NCI-H2107 treated with DMSO at 0.1 percent for 48 hours (cell line): ENCODE measurements around the gene APBB2.

Experiments
- DNase-seq: peaks from one replicate; lab custom pipeline; 2025; ENCODE audit not compliant: unreplicated experiment; lab: John Stamatoyannopoulos, UW

The APBB2 gene

GRCh38 chr4:41142376-41143310 is 71.7 kb downstream of the APBB2 start:
- no peak for DNase-seq

GRCh38 chr4:41141900-41142299 is 72.4 kb downstream of the APBB2 start:
- DNase-seq = no peak

DNA sequence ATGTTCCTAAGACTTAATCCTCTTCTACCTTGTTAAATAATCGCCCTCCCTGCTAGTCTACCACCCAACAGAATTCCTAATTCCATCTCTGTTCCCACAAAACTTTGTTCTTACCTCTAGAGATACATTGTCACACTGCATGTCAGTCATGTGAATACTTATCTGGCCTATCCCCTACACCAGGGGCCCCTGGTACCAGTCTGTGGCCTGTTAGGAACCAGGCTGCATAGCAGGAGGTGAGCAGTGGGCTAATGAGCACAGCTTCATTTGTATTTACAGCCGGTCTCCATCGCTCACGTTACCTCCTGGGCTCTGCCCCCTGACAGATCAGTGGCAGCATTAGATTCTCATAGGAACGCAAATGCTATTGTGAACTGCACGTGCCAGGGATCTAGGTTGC is 73.9 kb downstream of the APBB2 start:
- DNase-seq = no peak

GRCh38 chr4:41137879-41138278 is 76.5 kb downstream of the APBB2 start:
- DNase-seq = no peak

GRCh38 chr4:41136456-41136855 is 77.9 kb downstream of the APBB2 start:
- no peak for DNase-seq

GRCh38 chr4:41135801-41136200 is 78.5 kb downstream of the APBB2 start:
- DNase-seq = no peak

DNA sequence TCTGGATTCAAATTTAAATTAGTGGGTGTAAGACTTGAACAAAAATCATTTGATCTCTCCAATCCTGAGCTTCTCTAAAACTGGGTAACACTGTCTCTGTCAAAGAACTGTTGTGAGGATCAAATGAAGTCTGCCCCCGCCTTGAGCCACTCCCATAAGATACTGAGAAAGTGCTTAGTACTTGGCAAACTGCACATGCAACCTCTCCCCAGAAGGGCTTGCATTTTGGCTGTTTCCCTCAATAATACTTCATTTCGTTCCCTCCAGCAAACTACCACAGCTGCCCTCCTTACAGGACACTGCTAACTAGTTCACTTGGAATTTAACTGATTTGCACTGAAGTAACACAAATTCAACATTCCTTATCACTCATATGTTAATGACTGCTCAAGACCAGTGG is 79.8 kb downstream of the APBB2 start:
- no peak for DNase-seq

GRCh38 chr4:41133454-41134018 is 80.8 kb downstream of the APBB2 start:
- no peak for DNase-seq

DNA sequence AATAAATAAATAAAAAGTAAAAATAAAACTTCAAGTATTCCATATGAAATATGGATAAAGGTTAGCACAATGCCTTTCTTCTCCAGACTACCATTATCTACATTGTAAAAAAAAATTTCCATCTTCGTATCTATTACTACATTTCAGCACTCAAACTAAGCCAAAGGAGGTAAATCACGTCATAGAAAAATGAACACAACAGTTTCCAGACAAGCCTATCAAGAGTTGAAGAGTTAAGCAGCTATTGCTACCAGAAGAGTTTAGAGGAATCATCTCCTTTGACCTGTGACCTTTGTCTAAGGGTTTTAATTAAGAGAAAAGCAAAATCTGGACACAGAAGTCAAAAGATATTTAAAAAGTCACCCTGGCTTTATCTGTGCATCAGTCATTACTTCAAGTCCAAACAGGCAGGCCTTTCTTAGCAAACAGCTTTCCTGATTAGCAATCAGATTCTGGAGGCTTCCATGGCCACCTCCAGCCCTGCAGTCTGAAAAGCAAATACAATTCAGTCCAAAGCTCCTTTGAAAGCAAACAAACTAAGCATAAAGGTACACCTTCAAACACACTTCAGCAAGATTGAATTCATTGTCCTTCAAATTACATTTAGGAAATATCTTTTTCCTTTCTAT is 82.2 kb downstream of the APBB2 start:
- no peak for DNase-seq

DNA sequence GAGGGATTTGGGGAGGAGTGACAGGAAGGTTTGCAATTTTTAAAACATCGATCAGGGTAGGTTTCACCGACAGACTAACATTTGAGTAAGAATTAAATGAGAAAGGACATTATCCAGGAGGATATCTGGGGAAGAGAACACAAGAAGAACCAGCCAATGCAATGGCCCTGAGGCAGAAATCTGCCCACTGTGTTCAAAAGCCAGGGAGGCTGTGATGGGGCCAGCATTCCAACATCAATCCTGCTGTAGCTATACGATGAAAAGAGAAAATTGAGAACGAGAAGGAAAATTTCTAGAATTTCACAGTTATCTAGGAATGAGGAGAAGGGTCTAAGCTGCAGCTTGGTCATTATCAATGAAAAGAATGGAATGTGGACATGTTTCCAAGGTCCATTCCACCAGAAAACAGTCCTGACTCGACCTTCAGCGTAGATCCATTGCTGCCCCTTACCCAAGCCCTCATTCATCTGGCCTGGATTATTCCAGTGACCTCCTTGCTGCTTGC is 84.4 kb downstream of the APBB2 start:
- no peak for DNase-seq

DNA sequence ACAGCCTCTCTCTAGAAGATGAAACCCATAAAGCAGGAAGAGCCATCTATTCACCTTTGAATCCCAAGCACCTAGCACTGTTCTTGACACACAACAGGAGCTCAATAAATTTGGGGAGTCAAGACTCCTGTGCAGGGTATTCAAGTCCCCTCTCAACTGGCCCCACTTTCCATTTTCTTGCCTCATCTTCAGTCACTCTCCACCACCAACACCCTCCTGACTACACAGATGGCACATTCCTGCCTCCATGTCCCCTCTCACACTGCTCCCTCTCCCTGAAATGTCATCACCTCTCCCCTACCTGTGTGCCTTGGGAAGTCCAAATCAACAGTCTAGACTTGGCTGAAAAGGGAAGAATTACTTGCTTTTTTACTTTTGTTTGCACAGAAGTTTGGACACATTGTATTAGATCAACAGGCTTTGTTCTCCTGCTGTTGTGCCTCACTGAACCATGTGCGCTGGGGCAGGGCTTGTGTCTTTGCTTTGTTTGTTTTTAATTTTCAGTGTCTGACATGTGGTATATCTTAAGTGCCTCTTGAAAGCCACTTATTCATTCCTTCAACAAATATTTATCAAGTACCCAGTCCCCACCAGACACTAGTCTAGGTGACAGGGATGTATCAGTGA is 85.1 kb downstream of the APBB2 start:
- DNase-seq = no peak

- no peak for DNase-seq
Observed at GRCh38 chr4:41125558-41126311, 88.6 kb downstream of the APBB2 start.

- DNase-seq = no peak
Observed at GRCh38 chr4:41124916-41125548, 89.3 kb downstream of the APBB2 start.

DNA sequence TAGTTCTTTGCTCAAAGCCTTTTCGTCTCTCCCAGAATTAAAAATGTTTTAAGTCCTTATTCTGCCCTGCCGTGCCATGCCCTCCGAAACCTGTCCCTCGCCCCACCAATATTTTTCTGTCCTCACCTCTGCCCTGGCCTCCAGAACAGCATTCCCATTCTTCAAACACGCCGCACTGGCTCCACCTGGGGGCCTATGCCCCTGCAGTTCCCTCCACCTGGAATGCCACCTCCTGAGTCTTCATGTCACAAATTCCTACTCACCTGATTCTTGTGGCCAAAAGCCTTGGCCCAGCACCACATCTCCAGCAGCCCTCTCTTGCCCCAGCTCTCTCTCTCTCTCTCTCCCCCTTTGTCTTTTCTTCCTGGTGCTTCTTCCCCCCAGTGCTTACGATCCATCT is 91.6 kb downstream of the APBB2 start:
- no peak for DNase-seq

- DNase-seq = no peak
Observed at GRCh38 chr4:41122309-41122708, 92.0 kb downstream of the APBB2 start.

- DNase-seq = no peak
Observed at GRCh38 chr4:41121906-41122305, 92.4 kb downstream of the APBB2 start.

- DNase-seq = no peak
Observed at GRCh38 chr4:41120297-41121217, 93.8 kb downstream of the APBB2 start.

DNA sequence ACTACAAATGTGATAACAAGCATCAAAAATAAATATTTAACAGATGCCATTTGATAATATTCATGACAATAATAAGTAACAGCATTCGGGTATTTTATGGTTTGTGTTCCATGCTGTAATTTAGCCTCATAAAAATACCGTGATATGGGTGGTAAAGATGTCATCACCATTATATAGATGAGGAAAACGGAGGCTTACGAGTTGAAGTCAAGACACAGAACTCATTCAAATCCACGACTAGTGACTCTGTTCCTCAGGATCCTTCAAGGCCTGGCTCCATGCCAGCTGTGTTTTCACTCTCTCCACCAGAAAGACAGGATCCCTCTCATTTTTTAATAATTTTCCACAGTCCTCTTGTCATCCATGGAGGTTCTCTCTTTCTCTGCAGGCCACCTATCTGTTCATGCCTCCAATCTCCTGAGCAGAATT is 94.5 kb downstream of the APBB2 start:
- no peak for DNase-seq

DNA sequence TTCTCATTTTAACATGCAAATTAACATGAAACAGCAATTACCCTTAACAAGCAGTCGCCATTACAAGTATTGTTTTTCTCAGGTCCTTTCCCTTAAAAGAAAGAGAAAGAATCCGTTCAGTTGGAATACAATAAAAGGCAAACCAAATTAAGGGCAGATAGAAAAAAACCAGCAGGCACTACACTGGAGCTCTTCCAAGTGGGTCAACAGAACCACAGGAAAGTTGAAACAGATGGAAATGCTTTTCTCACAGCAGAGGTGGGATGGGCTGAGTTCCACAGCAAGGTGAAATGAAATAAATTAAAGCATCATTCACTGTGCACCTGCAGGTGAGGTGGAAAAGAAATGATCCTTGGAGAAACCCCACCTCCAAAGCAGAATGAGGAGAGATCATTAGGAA is 102.6 kb downstream of the APBB2 start:
- DNase-seq = no peak
